ENCODE data around the gene CCNL2. TPM values are rescaled to one million over a fixed set of nuclear protein-coding genes. Genes with fewer than 3 reads are reported as not detected.
A peak's percentile ranks its signal among the peaks of the same experiment; 100 is the strongest.

CCNL2 gene
- total and polyA plus RNA-seq, 2 of the 13 experiments (the other 11 are each of a cell fraction or from before 2014, with no cell fraction given) = 105 to 340 TPM

DNA sequence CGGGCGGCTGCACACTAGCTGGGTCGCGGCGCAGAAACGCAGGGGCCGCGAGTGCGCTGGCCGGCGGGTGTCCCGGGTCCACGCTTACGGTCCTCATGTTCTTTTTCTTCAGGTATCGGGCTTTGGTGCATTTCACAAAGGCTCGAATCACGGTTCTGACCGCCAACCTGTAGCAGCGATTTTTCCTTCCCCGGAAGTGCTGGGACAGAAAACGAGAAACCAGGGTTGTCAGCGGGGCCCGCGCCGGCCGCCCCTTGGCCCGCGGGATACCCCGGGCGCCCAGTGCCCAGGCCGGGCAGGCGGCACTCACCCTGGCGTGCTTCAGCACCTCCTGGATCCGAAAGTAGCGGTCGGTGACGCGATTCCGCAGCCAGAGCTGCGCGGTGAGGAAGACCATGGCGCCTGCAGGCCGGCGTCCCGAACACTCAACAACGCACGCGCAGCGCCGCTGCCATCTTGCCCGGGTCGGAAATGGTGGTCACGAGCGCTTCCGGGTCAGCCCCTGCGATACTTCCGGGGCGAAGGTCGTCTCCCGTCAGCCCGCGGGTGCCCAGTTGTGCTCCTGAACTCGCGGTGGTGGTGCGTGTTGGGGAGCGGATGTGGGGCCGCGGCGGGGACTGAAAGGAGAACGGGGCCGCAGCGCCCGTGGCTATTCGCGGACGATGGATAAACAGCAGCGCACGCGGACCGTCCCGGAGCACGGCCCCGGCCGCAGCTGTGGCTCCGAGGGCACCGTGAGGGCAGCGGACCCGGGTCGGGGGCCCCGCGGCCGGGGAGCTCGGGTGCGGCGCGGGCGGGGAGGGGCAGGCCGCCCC lies 7.9 kb upstream of the CCNL2 start, which contains the start of gene MRPL20 (continued):
- TF ChIP-seq ZNF101 (CRISPR knock-in tag; IDR thresholded peaks at IDR 0.05; ENCODE audit: borderline replicate concordance, low read depth) = peak; percentile 32; the same call in 1 of the 2 replicates
- TF ChIP-seq ZNF234 (CRISPR knock-in tag; conservative IDR thresholded peaks at IDR 0.05) = peak; percentile 85; the same call in 1 of the 2 replicates
- TF ChIP-seq, protein P1, sequence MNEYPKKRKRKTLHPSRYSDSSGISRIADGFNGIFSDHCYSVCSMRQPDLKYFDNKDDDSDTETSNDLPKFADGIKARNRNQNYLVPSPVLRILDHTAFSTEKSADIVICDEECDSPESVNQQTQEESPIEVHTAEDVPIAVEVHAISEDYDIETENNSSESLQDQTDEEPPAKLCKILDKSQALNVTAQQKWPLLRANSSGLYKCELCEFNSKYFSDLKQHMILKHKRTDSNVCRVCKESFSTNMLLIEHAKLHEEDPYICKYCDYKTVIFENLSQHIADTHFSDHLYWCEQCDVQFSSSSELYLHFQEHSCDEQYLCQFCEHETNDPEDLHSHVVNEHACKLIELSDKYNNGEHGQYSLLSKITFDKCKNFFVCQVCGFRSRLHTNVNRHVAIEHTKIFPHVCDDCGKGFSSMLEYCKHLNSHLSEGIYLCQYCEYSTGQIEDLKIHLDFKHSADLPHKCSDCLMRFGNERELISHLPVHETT (CRISPR knock-in tag; conservative IDR thresholded peaks at IDR 0.05) = peak; percentile 94
- no peak for TF ChIP-seq STAT5B (CRISPR knock-in tag; IDR thresholded peaks at IDR 0.05)
- TF ChIP-seq, protein P2, sequence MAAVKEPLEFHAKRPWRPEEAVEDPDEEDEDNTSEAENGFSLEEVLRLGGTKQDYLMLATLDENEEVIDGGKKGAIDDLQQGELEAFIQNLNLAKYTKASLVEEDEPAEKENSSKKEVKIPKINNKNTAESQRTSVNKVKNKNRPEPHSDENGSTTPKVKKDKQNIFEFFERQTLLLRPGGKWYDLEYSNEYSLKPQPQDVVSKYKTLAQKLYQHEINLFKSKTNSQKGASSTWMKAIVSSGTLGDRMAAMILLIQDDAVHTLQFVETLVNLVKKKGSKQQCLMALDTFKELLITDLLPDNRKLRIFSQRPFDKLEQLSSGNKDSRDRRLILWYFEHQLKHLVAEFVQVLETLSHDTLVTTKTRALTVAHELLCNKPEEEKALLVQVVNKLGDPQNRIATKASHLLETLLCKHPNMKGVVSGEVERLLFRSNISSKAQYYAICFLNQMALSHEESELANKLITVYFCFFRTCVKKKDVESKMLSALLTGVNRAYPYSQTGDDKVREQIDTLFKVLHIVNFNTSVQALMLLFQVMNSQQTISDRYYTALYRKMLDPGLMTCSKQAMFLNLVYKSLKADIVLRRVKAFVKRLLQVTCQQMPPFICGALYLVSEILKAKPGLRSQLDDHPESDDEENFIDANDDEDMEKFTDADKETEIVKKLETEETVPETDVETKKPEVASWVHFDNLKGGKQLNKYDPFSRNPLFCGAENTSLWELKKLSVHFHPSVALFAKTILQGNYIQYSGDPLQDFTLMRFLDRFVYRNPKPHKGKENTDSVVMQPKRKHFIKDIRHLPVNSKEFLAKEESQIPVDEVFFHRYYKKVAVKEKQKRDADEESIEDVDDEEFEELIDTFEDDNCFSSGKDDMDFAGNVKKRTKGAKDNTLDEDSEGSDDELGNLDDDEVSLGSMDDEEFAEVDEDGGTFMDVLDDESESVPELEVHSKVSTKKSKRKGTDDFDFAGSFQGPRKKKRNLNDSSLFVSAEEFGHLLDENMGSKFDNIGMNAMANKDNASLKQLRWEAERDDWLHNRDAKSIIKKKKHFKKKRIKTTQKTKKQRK (IDR thresholded peaks at IDR 0.05; ENCODE audit: low read length) = no peak
- TF ChIP-seq, protein P3, sequence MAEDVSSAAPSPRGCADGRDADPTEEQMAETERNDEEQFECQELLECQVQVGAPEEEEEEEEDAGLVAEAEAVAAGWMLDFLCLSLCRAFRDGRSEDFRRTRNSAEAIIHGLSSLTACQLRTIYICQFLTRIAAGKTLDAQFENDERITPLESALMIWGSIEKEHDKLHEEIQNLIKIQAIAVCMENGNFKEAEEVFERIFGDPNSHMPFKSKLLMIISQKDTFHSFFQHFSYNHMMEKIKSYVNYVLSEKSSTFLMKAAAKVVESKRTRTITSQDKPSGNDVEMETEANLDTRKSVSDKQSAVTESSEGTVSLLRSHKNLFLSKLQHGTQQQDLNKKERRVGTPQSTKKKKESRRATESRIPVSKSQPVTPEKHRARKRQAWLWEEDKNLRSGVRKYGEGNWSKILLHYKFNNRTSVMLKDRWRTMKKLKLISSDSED (CRISPR knock-in tag; IDR thresholded peaks at IDR 0.05) = no peak
- TF ChIP-seq POLR2A (IDR thresholded peaks at IDR 0.05; ENCODE audit: insufficient read depth in 1 of 2, low read depth in 2 of 2, low read length in 2 of 2) = peak in 1 of 2 experiments; percentile 87; a peak in 2 of 4 replicates
- TF ChIP-seq GTF2F1 (IDR thresholded peaks at IDR 0.05; ENCODE audit: low read length) = no peak
- peak; percentile 85; the same call in 1 of the 3 replicates for TF ChIP-seq MXI1 (IDR thresholded peaks at IDR 0.05; ENCODE audit: borderline replicate concordance, low read depth, low read length)
- peak; percentile 87 for TF ChIP-seq ZNF788 (CRISPR knock-in tag; IDR thresholded peaks at IDR 0.05; ENCODE audit: borderline replicate concordance)
- no peak for TF ChIP-seq ARID2 (CRISPR knock-in tag; IDR thresholded peaks at IDR 0.05; ENCODE audit: borderline replicate concordance)
- 0 out of 2 replicates have a peak, but pooled peaks have one; percentile 32 for TF ChIP-seq NFYB (CRISPR knock-in tag; IDR thresholded peaks at IDR 0.05)
- peak; percentile 77 for TF ChIP-seq ZNF891 (CRISPR knock-in tag; IDR thresholded peaks at IDR 0.05)
- peak; percentile 69 for TF ChIP-seq GATAD2A (CRISPR knock-in tag; IDR thresholded peaks at IDR 0.05)
- TF ChIP-seq FOXP4 (CRISPR knock-in tag; IDR thresholded peaks at IDR 0.05) = peak; percentile 39; the same call in 1 of the 2 replicates
- TF ChIP-seq FOXA1 (IDR thresholded peaks at IDR 0.05) = no peak
- TF ChIP-seq FOXA1 (CRISPR knock-in tag; IDR thresholded peaks at IDR 0.05) = peak; percentile 61; the same call in 1 of the 2 replicates
- peak; percentile 94 for TF ChIP-seq DRAP1 (CRISPR knock-in tag; IDR thresholded peaks at IDR 0.05)
- no peak for TF ChIP-seq HDAC6 (IDR thresholded peaks at IDR 0.05; ENCODE audit: low read depth, low read length)
- TF ChIP-seq, protein P4, sequence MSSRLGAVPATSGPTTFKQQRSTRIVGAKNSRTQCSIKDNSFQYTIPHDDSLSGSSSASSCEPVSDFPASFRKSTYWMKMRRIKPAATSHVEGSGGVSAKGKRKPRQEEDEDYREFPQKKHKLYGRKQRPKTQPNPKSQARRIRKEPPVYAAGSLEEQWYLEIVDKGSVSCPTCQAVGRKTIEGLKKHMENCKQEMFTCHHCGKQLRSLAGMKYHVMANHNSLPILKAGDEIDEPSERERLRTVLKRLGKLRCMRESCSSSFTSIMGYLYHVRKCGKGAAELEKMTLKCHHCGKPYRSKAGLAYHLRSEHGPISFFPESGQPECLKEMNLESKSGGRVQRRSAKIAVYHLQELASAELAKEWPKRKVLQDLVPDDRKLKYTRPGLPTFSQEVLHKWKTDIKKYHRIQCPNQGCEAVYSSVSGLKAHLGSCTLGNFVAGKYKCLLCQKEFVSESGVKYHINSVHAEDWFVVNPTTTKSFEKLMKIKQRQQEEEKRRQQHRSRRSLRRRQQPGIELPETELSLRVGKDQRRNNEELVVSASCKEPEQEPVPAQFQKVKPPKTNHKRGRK (CRISPR knock-in tag; IDR thresholded peaks at IDR 0.05) = no peak
